Activated CD8-positive, alpha-beta memory T cell treated with anti-CD3 and anti-CD28 coated beads for 36 hours (primary cell): ENCODE data around the gene TNS3. TPM values are rescaled to one million over a fixed set of nuclear protein-coding genes. Genes with fewer than 3 reads are reported as not detected.

Source experiments
- CTCF ChIA-PET: fragments of 350-600 bp; sonication (Branson Sonifier 250); formaldehyde crosslinking; loops from one replicate; lab custom pipeline; 2021; ENCODE audit warnings: antibody characterized with exemption; lab: Charles Lee
- POLR2A ChIA-PET: fragments of 350-600 bp; sonication (Branson Sonifier 250); formaldehyde crosslinking; loops from one replicate; lab custom pipeline; 2021; ENCODE audit warnings: antibody characterized with exemption; lab: Charles Lee
- total RNA-seq, 2 experiments: library from RNA; stranded (reverse); gene quantifications; one replicate each; pipeline ENCODE4 v1.2.3, GENCODE V29; 2021

Gene TNS3
- total RNA-seq, 2 experiments from 2014 or later = 1.4 to 2.0 TPM

DNA sequence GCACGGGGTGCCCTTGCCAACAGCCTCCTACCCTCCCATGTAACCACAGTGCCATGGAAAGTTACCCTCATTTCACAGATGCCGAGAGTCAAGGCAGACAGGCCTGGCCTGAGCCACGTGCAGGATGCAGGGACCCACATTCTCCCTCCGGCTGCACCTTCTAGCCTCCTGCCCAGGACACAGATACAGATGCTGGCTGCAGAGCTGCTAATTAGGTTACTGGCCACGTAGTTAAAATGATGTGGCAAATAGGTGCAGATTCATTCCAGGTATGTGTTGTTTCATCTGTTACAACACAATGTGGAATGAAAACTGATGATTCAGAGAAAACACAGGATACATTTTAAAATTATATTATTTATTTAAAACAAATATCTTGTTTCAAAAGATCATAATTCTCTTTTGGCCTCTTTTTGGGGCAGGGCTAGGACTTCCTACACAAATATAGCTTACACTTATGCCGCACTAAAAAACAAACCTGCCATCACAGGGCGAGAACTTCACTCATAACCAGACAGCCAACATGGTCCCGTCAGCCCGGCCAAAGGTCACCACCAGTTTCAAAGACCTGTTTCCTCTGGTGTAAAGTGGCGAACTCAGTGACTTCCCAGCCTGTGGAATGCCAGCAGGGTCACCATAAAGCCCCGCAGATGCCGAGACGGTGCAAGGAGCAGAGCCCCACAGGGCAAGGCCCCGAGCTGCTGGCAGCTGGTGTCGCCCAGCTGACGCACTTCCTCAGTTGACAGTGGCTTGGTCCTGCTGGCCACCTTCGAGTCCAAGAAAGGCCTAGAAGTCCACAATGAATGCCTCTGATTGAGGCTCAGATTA lies 83.5 kb downstream of the TNS3 start:
- ChIA-PET CTCF (no interaction called here), POLR2A (no interaction called here)

DNA sequence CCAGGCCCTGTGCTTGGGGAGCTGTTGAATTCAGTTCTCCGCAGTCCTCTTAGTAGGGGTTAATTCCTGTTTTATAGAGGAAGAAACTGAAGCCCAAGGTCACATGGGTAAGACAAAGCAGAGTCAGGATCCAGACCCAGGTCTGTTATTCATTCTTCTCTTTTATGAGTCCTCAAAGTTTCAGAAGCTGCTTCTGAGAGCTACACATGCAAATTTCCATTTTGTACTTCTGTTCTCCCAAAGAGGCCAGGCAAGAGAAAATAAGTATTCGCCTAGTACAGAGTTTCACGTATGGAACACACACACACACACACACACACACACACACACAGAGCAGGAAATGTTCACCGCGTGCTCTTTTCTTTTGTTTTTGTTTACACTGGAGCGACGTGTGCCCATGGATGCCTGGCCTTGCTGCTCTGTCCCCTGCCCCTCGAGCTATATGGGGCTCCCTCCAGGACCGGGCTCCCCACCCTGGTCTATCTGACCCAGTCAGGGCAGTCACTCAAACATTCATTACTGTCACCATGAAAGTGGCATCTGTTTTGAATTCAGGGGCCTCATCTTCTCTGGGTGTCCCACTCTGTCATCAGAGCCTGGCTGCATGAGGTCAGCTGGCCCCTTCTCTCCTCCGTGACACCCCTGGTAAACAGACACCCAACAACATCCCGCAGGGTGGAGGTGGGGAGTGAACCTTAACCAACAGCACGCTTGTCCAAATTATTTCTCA lies 84.4 kb downstream of the TNS3 start:
- POLR2A ChIA-PET = no interaction called here
- CTCF ChIA-PET = no interaction called here

DNA sequence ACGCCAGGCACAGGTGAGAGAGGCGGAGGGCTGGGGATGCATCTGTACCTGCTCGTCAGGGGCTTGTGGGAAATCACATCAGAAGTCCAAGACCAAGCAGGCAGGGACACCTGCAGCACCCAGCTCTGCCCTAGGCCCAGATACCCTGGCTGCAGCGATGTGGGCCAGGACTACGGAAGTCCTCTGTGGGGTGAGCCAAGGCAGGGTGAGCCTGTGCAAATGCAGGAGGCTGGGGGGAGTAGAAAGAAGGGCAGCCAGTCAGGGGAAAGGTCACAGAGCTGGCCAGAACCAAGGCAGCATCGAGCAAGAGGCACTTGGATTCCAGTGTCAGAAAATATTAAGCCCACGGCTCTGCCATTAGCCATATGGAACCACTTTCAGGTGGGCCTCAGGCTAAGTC lies 85.2 kb downstream of the TNS3 start:
- POLR2A ChIA-PET = no interaction called here
- CTCF ChIA-PET = no interaction called here

DNA sequence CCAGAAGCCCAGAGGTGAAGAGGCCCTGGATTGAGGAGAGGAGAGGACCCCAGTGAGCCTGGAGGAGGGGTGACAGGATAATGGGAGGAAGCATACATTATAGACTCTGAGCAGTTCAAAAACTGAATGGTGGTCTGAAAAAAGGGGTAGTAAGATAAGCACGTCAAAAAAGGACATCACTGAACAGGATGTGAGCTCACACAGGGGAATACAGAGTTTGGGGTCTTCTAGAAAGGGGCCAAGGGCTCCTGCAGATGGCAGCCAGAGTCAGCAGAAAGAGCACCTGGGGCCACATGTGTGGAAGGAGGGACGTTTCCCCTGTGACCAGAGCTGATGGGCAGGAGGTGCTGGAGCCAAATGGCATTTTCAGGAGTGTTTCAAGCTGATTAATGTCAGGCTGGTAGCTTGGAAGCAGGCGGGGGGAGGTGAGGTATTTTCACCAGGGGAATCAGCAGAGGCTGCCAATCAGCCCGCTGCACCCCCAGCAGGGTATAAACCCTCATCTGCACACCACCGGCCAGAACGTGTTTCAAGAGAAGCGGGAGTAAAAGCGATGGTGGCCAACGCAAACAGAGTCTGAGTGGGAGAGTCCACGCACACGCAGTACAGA lies 85.8 kb downstream of the TNS3 start:
- ChIA-PET CTCF (no interaction called here), POLR2A (no interaction called here)

DNA sequence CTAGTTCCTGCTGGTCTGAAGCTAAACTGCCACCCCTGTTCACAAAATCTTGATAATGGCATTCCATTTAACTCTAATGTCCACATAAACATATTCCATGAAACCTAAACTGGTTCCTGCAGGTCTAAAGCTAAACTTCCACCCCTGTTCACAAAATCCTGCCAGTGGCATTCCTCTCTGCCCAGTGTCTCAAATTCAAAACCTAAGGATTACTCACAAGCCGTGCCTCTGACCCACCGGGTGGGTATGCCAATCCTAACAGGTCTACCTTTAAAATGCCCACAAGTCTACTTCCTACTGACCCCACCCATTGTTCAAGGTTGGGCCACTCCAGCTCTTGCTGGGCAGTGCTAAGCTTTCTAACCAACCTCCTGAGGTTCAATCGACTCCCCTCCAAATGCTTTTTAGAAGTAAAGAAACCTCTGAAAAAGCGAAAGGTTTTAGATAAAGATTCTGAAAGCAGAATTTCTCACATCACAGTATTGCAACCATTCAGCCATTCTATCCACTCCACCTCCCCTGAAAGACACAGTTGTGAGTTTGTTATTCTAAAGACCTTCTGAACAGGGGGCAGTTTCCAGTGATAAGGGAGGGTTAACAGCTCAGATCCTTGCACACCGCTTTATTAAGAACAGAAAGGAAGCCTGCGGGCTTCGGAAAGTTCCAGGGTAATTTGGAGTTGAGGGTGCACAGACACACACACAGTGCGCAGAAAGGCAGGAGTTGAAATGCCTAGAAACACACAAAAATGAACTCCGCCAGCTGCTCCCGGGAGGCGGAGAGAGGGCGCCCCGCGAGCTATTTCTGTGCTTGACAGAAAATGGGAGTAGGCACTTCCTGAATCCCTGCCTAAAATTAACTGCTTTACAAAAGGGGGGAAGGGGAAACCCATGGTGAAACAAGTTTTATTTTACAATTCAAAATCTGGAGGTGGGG lies 87.7 kb downstream of the TNS3 start:
- ChIA-PET POLR2A (no interaction called here), CTCF (interaction anchor here (0.7 kb wide), 1 partner anchor 82 kb away, joined by 5 read pairs; no protein-coding TSS in a partner anchor)

DNA sequence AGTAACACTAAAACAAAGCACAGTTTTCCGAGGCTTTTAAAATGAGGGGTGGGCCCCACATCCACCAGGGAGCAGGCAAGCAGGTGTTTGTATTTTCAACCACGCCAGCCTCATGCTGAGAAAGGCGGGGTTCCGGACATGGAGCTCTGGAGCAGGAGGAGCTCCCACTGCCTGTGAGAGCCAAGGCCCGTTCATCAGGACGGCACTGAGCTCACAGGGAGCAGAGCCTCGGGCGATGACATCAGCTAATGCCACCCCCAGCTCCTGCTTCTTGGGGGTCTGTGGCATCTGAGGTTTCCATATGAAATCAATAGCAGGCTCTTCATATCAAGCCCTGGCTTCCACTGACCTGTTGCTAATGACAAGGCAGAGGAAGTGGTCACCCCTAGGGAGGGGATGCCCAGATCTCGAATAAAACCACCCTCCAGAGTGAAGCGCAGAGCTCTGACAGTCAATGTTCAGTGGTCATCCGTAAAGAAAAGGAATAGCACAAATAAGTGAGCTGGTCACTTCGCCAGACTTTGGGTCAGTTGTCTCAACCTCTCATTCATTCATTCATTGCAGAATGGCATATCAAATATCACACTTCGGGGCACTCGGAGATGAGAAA lies 89.1 kb downstream of the TNS3 start:
- ChIA-PET POLR2A (no interaction called here), CTCF (no interaction called here)

DNA sequence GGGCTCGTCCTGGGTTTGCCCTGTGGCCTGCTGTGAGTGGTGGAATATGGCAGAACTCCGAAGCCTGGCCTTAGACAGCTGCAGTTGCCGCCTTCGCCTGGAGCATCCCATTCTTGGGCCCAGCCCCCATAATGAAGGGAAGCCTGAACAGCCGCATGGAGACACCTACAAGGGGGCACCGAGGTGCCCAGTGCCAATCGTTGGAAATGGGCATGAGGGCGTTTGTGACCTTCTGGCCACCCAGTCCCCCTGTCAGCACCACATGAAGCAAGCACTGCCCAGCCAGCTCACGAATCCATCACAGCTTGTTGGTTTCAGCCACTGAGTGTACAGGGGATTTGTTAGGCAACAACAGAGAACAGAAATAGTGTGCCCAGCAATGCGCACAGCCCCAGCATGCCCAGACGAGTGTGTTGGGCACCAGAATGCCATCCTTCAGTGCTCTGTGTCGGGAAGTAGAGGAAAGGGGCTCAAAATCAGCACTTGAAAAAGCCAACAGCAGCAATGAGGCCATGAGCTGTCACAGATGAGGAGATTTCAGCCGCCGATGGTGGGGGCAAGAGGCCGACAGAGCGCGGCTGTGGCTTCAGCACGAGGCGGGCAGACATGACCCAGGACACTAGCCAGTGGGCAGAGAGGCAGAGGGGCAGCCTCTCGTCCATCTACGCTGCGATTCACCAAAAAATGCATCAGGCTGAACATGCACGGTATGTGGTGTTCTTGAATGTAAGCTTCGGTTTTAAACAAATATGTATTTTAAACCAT lies 91.2 kb downstream of the TNS3 start:
- POLR2A ChIA-PET = no interaction called here
- CTCF ChIA-PET = no interaction called here

DNA sequence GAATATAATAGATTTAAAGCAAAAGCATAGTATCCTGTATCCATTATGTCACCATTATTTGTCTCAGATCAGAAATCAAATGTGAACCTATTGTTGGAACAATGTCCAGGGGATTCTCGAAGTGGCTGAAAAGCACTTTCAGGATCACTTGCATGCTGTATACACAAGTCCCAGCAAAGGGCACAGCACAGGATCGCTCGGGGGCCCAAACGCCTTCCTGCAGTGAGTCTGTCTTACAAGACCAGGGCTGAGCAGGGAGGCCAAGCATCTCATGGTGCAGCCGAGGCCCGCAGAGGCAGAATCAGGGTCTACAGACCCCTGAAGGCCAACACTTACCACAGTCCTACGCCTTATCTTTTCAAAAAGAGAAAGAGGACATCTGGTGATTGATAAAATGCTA lies 92.3 kb downstream of the TNS3 start:
- ChIA-PET POLR2A (no interaction called here), CTCF (no interaction called here)

DNA sequence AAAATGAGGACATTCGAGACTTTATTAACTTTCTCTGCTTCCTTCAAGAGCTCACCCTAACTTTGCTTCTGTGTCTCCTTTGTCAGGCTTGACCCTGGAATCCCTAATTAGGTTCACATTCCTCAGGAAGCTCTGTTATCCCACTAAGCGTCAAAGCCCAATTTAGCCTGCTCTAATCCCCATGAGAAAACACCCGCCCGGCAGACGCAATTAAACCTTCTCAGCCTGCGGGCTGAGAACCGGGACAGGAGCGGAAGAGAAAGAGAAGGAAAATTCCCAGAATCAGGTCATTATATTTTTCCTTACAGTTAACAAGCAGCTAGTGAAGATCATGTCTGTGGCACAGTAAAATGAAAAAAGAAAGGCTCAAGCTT lies 93.0 kb downstream of the TNS3 start:
- ChIA-PET CTCF (no interaction called here), POLR2A (no interaction called here)

DNA sequence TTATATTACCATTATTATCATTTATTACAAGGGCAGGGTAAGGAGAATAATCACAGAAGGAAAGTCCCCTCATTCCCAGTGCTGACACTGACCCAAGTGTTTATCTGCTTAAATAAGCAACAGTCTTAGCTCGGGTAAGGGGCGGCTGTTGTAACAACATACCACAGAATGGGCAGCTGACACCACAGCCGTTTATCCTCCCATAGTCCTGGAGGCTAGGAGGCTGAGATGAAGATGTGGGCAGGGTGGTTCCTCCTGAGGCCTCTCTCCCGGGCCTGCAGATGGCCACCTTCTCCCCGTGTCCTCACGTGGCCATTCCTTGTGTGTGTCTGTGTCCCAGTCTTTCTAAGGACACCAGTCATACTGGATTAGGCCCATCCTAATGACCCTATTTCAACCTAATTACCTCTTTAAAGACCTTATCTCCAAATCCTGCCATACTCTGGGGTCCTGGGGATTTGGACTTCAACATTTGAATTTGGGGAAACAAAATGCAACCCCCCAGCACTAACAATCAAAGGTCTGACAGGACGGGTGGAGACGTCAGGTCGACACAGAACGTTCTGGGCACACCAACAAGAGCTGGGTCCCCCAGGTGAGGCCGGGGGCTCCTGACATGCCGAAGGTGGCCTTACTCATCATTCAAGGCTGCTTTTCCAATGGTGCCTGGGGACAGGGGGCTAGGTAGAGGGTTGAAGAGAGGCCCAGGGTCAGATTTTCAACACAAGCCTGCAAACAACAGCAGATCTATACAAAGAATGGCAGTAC lies 93.5 kb downstream of the TNS3 start:
- ChIA-PET POLR2A (no interaction called here), CTCF (no interaction called here)

DNA sequence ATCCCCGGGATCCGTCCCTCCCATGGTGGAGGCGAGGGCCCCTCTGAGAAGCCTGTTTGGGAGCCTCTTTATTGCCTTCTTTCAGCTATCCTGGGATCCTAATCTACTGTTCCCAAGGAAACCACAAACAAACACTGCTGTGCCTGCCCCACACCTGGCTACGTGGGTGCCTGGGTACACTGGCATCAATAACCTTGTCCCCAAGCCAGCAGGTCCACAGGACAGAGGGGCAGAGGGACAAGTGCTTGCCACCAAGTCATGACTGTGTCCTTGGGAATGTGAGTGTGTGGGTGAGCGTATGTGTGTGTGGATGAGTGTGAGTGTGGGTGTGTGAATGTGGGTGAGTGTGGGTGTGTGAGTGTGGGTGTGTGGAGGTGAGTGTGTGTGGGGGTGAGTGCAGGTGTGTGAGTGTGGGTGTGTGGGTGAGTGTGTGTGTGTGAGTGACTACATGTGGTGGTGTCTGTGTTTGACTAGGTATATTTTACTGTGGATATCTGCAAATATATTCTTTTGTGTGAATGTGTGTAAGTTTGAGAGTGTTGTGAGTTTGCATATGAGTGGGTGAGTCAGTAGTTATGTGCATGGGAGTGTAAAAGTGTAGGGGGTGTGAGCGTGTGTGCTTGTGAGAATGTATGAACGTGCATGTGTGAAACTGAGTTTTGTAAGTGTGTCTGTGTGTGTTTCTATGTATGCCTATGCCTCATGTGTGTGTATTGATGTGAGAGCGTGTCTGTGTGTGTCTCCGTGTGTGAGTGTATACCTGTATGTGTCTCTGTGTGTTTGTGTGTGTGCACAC lies 96.1 kb downstream of the TNS3 start:
- ChIA-PET POLR2A (no interaction called here), CTCF (no interaction called here)

DNA sequence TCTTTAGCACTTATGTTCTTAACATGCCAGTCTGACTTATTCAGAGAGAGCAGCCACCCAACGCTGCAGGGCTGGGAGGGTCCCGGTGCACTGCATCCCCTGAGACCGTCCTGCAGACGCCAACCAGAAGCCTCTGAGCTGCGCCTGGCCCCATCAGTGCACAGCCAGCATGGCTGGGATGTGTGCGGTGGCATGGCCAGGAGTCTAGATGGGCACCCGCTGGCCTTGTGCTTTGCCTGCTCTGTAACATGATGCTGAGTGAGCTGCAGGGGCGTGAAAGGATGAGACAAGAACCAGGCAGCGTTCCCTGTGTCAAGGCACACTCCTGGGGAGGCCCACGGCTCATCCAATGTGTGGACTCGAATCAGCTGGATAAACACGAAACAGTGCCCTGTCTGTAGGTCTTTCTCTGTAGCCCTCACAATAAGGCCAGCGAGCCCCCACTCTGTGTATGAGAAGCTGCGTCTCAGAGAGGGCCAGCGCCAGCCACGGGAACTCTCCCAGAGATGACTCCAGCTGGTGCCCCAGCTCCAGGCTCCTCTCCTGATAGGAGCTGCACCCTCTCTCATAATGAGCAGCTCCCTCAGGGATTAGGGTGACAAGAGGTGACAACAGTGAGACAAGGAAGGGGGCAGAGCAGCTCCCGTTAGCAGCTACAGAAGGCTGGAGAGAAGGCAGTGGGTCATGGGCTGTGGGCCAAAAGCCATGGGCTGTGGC lies 96.8 kb downstream of the TNS3 start:
- CTCF ChIA-PET = no interaction called here
- POLR2A ChIA-PET = no interaction called here

DNA sequence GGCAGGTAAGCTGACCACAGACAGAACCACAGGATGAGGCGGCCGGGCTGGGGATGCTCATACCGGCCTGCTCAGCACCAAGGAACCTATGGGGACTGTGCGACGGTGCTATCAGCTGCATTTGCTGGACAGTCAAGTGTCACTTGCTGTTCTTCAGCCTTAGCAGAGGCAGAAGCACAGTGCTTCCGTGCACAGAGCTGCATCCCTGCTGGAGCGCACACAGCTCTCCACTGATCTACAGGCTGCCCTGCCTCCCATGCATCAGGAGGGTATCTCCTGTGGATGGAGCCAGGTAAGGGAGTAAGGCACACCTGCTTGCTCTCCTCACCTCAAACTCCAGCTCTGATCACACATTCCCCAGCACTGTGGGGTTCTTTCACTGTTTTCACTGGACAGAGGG lies 97.5 kb downstream of the TNS3 start:
- POLR2A ChIA-PET = no interaction called here
- CTCF ChIA-PET = no interaction called here

DNA sequence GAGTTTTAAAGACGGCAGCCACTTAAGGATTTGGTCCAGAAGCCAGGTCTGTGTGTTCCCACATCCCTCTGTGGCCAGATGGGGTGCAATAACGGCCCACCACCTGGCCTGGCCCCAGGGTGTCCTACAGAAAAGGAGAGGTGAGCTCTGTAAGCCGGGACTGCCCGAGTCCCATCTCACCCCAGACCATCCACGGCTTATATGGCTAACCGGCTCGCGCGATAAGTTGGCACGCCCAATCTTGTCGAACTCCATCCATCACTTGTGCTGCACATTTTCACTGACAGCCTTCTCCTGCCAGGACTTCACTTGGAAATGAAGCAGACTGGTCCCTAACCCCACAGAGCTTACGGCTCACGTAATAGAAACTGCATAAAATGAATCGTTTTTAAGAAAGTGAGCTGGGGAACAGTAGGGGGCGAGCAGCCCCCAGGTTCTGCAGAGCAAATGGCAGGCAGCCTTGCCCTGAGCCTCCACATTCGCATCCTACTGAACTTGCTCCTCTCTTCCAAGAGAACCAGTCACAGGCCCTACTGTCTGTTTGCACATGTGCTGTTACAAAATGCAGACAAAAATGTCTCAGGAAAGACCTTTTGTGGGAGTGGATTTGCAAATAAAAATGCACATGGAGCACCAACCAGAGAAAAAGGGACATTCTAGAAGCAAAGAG lies 98.2 kb downstream of the TNS3 start:
- CTCF ChIA-PET = no interaction called here
- POLR2A ChIA-PET = no interaction called here

DNA sequence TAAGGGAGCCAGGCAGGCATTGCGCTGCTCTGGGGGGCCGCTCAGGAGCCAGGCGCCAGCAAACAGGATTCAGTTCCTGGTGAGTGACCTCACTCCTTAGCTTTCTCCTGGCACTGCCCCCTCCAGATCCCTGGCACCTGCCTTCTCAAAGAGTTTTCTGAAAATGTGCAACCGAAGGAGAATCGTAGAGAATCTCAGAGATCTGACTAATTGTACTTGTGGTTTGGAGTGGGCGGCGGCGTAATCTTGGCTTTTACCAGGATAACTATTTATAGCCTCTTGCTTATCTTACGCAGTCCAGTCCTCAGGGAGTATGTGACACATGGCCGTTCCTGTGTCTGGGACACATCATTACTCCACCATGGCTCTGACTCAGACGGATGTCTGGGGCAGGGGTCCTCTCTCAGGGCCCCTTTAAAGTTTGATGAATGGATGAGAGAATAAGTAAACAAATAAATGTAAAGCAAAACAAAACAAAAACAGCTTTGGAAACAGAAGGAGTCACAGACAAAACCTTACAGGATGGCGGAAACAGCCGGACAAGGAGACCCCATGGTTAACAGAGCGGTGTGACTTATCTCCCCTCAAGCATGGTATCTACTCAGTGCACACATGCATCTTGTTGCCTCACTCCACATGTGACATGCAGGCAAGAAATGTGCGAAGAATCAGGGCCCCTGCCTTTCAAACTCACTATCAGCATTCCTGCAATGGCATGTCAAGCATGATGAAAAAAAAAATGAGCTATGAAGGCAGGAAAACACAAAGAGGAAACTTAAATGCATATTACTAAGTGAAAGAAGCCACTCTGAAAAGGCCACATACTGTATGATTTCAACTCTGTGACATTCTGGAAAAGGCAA lies 99.7 kb downstream of the TNS3 start:
- ChIA-PET CTCF (no interaction called here), POLR2A (no interaction called here)
